VCaP (cell line): ENCODE results near the gene PRKCH.
A peak's percentile ranks its signal among the peaks of the same experiment; 100 is the strongest.

ENCODE experiments used
- H3K27ac ChIP-seq: fragments of 450-650 bp; 2 replicates; pipeline ENCODE4 v1.5.1; 2017
- TF ChIP-seq, protein P1 (sequence below): fragments of 450-650 bp; conservative IDR thresholded peaks from 2 replicates; pipeline ENCODE4 v1.5.1; 2017; ENCODE audit warnings: mild to moderate bottlenecking, moderate library complexity

PRKCH gene

DNA sequence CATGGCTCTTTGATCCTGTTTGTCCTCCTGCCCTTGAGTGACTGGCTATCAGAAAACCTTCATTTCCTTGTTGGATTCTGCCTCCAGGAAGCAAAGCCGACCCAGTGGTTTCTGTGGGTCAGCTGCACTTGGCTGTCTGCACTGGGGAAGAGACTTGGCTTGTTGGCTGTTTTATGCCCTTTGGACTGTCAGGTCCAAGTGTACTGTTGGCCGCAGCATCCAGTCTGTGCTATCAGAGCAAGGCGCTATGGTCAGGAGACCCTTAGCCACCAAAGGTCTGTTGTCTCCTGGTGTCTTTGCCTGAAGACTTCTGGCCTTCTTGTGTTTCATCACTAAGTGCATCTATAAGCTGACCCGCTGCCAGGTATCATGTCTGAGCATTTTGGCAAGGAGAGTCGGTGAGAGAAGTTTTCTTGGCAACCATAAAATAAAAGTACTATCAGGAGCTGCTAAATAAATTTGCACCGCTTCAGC is 196.6 kb downstream of the PRKCH start:
- H3K27ac ChIP-seq = peak overlapping the region; percentile 82
- TF ChIP-seq, protein P1, sequence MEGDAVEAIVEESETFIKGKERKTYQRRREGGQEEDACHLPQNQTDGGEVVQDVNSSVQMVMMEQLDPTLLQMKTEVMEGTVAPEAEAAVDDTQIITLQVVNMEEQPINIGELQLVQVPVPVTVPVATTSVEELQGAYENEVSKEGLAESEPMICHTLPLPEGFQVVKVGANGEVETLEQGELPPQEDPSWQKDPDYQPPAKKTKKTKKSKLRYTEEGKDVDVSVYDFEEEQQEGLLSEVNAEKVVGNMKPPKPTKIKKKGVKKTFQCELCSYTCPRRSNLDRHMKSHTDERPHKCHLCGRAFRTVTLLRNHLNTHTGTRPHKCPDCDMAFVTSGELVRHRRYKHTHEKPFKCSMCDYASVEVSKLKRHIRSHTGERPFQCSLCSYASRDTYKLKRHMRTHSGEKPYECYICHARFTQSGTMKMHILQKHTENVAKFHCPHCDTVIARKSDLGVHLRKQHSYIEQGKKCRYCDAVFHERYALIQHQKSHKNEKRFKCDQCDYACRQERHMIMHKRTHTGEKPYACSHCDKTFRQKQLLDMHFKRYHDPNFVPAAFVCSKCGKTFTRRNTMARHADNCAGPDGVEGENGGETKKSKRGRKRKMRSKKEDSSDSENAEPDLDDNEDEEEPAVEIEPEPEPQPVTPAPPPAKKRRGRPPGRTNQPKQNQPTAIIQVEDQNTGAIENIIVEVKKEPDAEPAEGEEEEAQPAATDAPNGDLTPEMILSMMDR = no peak

DNA sequence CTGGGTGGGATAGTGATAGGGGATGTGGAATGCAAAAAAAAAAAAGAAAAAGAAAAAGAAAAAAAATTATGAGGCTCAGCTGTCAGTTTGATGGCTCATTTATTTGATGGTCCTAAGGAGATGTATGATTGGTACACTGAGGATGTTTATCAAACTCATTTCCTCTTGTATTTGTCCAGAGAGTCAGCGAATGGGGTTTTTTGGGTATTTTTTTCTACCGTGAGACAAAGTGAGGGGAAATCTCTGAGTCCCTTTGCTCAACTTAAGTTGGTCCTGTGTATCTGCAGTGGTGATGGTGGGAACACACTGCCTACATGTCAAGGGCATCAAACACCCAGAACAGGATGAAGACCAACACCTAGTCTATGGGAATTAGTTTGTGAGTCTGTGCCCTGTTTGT is 197.0 kb downstream of the PRKCH start:
- TF ChIP-seq, protein P1 = no peak
- peak overlapping the region; percentile 82; the same call in 1 of the 2 replicates for H3K27ac ChIP-seq

DNA sequence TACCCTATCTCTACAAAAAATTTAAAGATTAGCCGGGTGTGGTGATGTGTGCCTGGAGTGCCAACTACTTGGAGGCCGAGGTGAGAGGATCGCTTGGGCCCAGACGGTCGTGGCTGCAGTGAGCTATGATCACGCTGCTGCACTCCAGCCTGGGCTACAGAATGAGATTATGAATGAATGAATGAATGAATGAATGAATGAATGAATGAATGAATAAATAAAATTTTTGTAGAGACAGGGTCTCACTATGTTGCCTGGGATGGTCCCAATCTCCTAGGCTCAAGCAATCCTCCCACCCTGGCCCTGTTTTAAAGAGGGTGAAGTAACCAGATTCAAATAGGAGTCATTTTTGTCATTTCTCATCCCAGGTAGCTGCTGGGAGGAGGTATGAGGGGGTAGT is 197.7 kb downstream of the PRKCH start:
- TF ChIP-seq, protein P1 = no peak
- no peak overlapping the region for H3K27ac ChIP-seq

DNA sequence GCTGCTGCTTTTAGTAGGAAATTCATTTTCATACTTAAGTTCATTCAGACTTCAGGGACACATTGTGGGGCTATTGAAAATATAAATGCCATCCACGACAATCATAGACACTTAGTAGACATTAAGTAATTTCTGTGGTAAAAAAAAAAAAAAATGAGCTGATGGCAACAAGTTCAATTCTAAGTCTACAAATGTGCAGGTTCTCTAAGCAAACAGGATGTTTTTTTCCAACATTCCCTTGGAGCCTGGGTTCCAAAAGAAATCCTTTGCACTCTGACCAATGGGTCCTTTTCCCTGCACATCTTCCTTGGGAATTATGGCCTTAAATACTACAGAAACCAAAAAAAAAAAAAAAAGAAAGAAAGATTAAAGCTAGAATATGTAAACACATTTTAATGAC is 198.4 kb downstream of the PRKCH start:
- no peak overlapping the region for H3K27ac ChIP-seq
- TF ChIP-seq, protein P1 = no peak

DNA sequence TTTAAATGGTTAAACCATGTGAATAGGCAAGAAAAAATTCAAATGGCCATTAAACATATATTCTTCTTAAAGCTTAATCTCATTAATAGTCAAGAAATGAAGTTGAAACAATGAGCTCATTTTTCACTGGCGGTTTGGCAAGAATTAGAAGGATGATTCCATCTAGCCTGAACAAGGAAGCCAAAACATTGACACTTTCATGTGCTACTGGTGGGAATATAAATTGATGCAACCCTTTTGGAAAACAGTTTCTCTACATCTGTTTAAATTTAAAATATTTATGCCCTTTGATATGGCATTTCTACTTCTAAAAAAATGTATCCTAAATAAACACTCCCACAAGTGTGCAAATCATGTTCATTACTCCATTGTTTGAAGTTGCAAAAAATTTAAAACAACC is 199.2 kb downstream of the PRKCH start:
- TF ChIP-seq, protein P1 = no peak
- no peak overlapping the region for H3K27ac ChIP-seq

DNA sequence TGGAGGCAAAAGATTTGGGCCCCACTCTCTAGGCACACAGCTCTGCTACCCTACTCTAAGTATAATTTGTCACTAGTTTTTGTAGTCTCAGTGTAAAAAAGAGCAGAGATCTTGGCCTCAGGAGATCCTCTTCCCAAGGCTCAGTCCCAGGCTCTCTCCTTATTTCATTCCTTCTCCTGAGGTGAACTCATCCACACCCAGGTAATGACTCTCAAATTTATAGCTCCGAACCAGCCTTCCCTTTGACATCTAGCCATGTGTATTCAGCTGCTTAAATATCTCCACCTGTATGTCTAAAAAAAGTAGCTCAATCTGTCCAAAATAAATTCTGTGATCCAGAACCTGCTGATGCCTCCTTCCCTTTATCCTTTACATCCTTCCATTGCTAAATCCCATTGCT is 200.4 kb downstream of the PRKCH start:
- TF ChIP-seq, protein P1 = no peak
- H3K27ac ChIP-seq = no peak overlapping the region

DNA sequence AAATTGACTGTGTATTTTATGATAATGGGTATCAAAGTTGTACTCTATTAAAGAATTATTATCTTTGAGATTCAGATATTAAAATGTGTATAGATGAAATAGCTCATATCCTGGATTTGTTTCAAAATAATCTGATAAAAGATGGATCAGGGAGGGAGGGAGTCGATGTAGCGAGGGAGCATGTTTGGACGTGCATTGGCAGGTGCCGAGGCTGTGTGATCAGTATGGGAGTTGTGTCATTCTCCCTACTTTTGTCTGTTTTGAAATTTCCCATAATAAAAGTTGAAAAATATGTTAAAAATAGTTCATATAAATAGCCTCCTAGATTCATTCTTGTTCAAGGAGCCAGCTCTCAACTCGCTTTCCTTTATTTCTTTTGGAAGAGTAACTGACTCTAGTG is 202.4 kb downstream of the PRKCH start:
- TF ChIP-seq, protein P1 = no peak
- H3K27ac ChIP-seq = peak overlapping the region; percentile 98
